Suprapubic skin (tissue), 3 donors: ENCODE data around the gene POLR1D.

Experiments used
- CTCF ChIP-seq, 2 donors: fragments of 200-600 bp in 1 of 2; fragments of 450-650 bp in 1 of 2; sonication (generic) in 1 of 2; IDR thresholded peaks; one replicate each; pipeline ENCODE4 v1.5.1; 2016 to 2019; ENCODE audit warnings: antibody characterized with exemption in 2 of 2, mild to moderate bottlenecking in 1 of 2, moderate library complexity in 1 of 2
- EP300 ChIP-seq: sonication (generic); formaldehyde crosslinking; IDR thresholded peaks from one replicate; pipeline ENCODE4 v1.6.1; 2017; ENCODE audit warnings: antibody characterized with exemption
- POLR2A ChIP-seq, 2 donors: fragments of 450-650 bp; IDR thresholded peaks; one replicate each; pipeline ENCODE4 v1.6.1; 2017; ENCODE audit warnings: antibody characterized with exemption in 2 of 2, mild to moderate bottlenecking in 2 of 2, moderate library complexity in 2 of 2

DNA sequence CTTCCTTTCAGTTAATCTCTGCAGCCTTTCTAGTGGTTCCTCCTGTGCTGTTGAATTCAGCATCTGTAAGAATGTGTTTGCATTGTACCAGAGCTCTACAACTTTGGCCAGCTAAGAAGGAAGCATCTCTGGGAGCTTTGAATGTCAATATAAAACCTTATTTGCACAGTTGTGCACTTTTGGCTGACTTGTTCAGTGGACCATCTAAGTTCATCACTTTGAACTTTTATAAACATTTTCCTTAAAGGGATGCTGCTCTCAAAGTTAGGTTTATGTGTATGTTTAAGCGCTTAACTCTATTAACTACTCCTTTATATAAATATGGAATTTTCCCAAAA, 15.6 kb downstream of the POLR1D start:
- TF ChIP-seq POLR2A (IDR thresholded peaks at IDR 0.05) (no peak), EP300 (no peak), CTCF (IDR thresholded peaks at IDR 0.05) (no peak)
